Measurements from ENCODE around the gene C1GALT1. TPM values are rescaled to one million over a fixed set of nuclear protein-coding genes. Genes with fewer than 3 reads are reported as not detected.
"Not testable (repeated sequence)": the region's sequence is repeated elsewhere in the genome, so short reads cannot be mapped to it uniquely, and the experiment has no call there.

C1GALT1 gene
- total RNA-seq, 1 experiment from 2014 or later: 97.0 TPM

GRCh38 chr7:7239346-7239745 is 57.0 kb downstream of the C1GALT1 start:
- TF ChIP-seq, protein P1, sequence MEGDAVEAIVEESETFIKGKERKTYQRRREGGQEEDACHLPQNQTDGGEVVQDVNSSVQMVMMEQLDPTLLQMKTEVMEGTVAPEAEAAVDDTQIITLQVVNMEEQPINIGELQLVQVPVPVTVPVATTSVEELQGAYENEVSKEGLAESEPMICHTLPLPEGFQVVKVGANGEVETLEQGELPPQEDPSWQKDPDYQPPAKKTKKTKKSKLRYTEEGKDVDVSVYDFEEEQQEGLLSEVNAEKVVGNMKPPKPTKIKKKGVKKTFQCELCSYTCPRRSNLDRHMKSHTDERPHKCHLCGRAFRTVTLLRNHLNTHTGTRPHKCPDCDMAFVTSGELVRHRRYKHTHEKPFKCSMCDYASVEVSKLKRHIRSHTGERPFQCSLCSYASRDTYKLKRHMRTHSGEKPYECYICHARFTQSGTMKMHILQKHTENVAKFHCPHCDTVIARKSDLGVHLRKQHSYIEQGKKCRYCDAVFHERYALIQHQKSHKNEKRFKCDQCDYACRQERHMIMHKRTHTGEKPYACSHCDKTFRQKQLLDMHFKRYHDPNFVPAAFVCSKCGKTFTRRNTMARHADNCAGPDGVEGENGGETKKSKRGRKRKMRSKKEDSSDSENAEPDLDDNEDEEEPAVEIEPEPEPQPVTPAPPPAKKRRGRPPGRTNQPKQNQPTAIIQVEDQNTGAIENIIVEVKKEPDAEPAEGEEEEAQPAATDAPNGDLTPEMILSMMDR (IDR thresholded peaks at IDR 0.05; ENCODE audit: unreplicated experiment): no peak
- DNase-seq: no peak
- CTCF ChIA-PET: no interaction called here
- Mint-ChIP-seq H3K9me3 (ENCODE audit: low read depth, unreplicated experiment) (no peaks in the 10 kb centered on the region), H3K36me3 (ENCODE audit: insufficient read depth, unreplicated experiment) (peaks cover 4% of the 10 kb centered on the region), H3K27ac (ENCODE audit: unreplicated experiment) (no peak overlapping the region), H3K4me1 (ENCODE audit: low read depth, unreplicated experiment) (peaks cover 14% of the 10 kb centered on the region), H3K4me3 (ENCODE audit: low read depth, unreplicated experiment) (no peak overlapping the region), H3K27me3 (ENCODE audit: unreplicated experiment) (no peaks in the 10 kb centered on the region)
- no TSS peak for BruUV-seq (replicated peaks)
- intact Hi-C loops (cut with micrococcal nuclease; ENCODE audit: unreplicated experiment): loop anchor here (5.0 kb wide), 1 partner anchor 137 kb away; no protein-coding TSS in a partner anchor

- Mint-ChIP-seq H3K27me3 (ENCODE audit: unreplicated experiment) (no peaks in the 10 kb centered on the region), H3K4me3 (ENCODE audit: low read depth, unreplicated experiment) (no peak overlapping the region), H3K9me3 (ENCODE audit: low read depth, unreplicated experiment) (no peaks in the 10 kb centered on the region), H3K27ac (ENCODE audit: unreplicated experiment) (no peak overlapping the region), H3K36me3 (ENCODE audit: insufficient read depth, unreplicated experiment) (no peaks in the 10 kb centered on the region), H3K4me1 (ENCODE audit: low read depth, unreplicated experiment) (no peaks in the 10 kb centered on the region)
- CTCF ChIA-PET: interaction anchor here (1.7 kb wide), 1 partner anchor 132 kb away, joined by 3 read pairs; no protein-coding TSS in a partner anchor
- intact Hi-C loops (cut with micrococcal nuclease; ENCODE audit: unreplicated experiment): no loop called here
- no TSS peak for BruUV-seq (replicated peaks)
- TF ChIP-seq, protein P1 (IDR thresholded peaks at IDR 0.05; ENCODE audit: unreplicated experiment): no peak
- no peak for DNase-seq
Measured at GRCh38 chr7:7242899-7243298, 60.6 kb downstream of the C1GALT1 start.

DNA sequence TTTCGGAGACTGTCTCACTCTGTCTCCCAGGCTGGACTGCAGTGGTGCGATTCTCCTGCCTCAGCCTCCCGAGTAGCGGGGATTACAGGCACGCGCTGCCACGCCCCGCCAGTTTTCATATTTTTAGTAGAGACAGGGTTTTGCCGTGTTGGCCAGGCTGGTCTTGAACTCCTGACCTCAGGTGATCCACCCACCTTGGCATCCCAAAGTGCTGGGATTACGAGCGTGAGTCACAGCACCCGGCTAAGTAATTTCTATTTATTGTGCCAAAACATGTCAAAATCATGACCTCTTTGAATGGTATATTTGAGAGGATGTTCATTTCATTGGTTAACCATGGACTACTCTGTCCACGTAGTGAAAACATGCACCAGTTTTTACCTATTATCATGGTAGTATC is 62.9 kb downstream of the C1GALT1 start:
- intact Hi-C loops (cut with micrococcal nuclease; ENCODE audit: unreplicated experiment); DNase-seq; H3K27me3 Mint-ChIP-seq (ENCODE audit: unreplicated experiment); H3K9me3 Mint-ChIP-seq (ENCODE audit: low read depth, unreplicated experiment); H3K4me3 Mint-ChIP-seq (ENCODE audit: low read depth, unreplicated experiment); BruUV-seq (replicated peaks); H3K27ac Mint-ChIP-seq (ENCODE audit: unreplicated experiment); H3K36me3 Mint-ChIP-seq (ENCODE audit: insufficient read depth, unreplicated experiment); CTCF ChIA-PET; H3K4me1 Mint-ChIP-seq (ENCODE audit: low read depth, unreplicated experiment): not testable (repeated sequence)

DNA sequence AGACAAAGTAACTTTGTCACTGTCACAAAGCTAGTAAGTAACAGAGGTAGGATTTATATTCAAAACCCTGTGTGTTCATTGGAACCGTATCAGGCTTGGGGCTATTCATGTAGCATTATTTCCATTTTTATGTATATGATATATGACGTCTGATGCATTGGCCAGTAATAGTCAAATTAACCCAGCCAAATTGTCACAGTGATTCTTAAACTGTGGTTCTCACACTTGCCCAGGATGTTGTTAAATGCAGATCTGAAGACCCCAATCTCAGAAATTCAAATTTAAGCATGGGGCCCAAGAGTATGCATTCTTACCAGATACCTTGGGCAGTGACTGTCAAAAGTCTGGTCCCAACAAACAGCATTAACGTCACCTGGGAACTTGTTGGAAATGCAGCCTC is 63.9 kb downstream of the C1GALT1 start:
- no peaks in the 10 kb centered on the region for H3K27me3 Mint-ChIP-seq (ENCODE audit: unreplicated experiment)
- no peak for DNase-seq
- no peaks in the 10 kb centered on the region for H3K36me3 Mint-ChIP-seq (ENCODE audit: insufficient read depth, unreplicated experiment)
- TF ChIP-seq, protein P1 (IDR thresholded peaks at IDR 0.05; ENCODE audit: unreplicated experiment): no peak
- CTCF ChIA-PET: no interaction called here
- BruUV-seq (replicated peaks): no TSS peak
- H3K27ac Mint-ChIP-seq (ENCODE audit: unreplicated experiment): no peak overlapping the region
- intact Hi-C loops (cut with micrococcal nuclease; ENCODE audit: unreplicated experiment): no loop called here
- H3K4me3 Mint-ChIP-seq (ENCODE audit: low read depth, unreplicated experiment): no peak overlapping the region
- H3K4me1 Mint-ChIP-seq (ENCODE audit: low read depth, unreplicated experiment): no peaks in the 10 kb centered on the region
- no peaks in the 10 kb centered on the region for H3K9me3 Mint-ChIP-seq (ENCODE audit: low read depth, unreplicated experiment)

DNA sequence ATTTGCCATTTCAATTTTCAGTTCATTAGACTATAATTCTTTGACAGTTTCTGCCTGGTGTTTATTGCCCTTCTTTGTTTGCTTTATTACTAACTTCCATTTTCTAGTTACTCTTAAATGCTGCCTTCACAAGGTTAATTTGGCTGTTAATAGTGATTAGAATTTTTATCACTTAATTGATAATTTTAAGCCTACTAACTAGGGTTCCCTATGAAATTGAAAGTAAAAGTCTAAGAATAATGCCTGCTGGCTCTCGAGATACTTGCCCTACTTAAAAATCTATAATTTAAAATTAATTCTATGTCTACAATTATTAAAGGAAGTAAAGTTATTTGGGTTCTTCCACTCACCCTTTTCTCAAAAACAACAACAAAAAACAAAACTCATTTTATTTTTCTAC is 65.3 kb downstream of the C1GALT1 start:
- H3K9me3 Mint-ChIP-seq (ENCODE audit: low read depth, unreplicated experiment): no peaks in the 10 kb centered on the region
- DNase-seq: no peak
- BruUV-seq (replicated peaks): no TSS peak
- H3K36me3 Mint-ChIP-seq (ENCODE audit: insufficient read depth, unreplicated experiment): no peaks in the 10 kb centered on the region
- no peaks in the 10 kb centered on the region for H3K4me1 Mint-ChIP-seq (ENCODE audit: low read depth, unreplicated experiment)
- intact Hi-C loops (cut with micrococcal nuclease; ENCODE audit: unreplicated experiment): no loop called here
- H3K27me3 Mint-ChIP-seq (ENCODE audit: unreplicated experiment): no peaks in the 10 kb centered on the region
- H3K27ac Mint-ChIP-seq (ENCODE audit: unreplicated experiment): no peak overlapping the region
- TF ChIP-seq, protein P1 (IDR thresholded peaks at IDR 0.05; ENCODE audit: unreplicated experiment): no peak
- CTCF ChIA-PET: no interaction called here
- no peak overlapping the region for H3K4me3 Mint-ChIP-seq (ENCODE audit: low read depth, unreplicated experiment)

Data from Calu3 (cell line).